Mesenchymal stem cell (in vitro differentiated cells and primary cell): ENCODE measurements around the gene TIPRL.
"Not testable (repeated sequence)": the region's sequence is repeated elsewhere in the genome, so short reads cannot be mapped to it uniquely, and the experiment has no call there.

Source experiments
- DNase-seq: peaks from one replicate; pipeline ENCODE4 v3.0.0-alpha.2; 2013
- H2AFZ ChIP-seq: one replicate; pipeline ENCODE4 v1.6.1; 2013; ENCODE audit warnings: low read depth, mild to moderate bottlenecking, control low read depth, inconsistent platforms, low read length, moderate library complexity
- H2AK5ac ChIP-seq: 2 replicates; pipeline ENCODE4 v1.6.1; 2013; ENCODE audit warnings: low read length, moderate library complexity, mild to moderate bottlenecking, inconsistent platforms; ENCODE audit not compliant: severe bottlenecking
- H2BK120ac ChIP-seq: one replicate; pipeline ENCODE4 v1.6.1; 2013; ENCODE audit warnings: low read depth, mild to moderate bottlenecking, inconsistent platforms, low read length, moderate library complexity
- H2BK12ac ChIP-seq, 2 experiments: one replicate each; pipeline ENCODE4 v1.6.1; 2013; ENCODE audit warnings: inconsistent platforms in 2 of 2, low read length in 2 of 2, mild to moderate bottlenecking in 2 of 2, moderate library complexity in 2 of 2, control low read depth in 1 of 2
- H2BK15ac ChIP-seq: one replicate; pipeline ENCODE4 v1.6.1; 2013; ENCODE audit warnings: mild to moderate bottlenecking, low read depth, inconsistent platforms; ENCODE audit not compliant: poor library complexity, severe bottlenecking
- H2BK5ac ChIP-seq: 2 replicates; pipeline ENCODE4 v1.6.1; 2013; ENCODE audit warnings: low read depth, mild to moderate bottlenecking, low read length, control low read depth, inconsistent platforms; ENCODE audit not compliant: poor library complexity, severe bottlenecking
- H3K14ac ChIP-seq, 2 experiments: one replicate each; pipeline ENCODE4 v1.6.1; 2013; ENCODE audit warnings: inconsistent platforms in 2 of 2, low read length in 2 of 2, control low read depth in 1 of 2, mild to moderate bottlenecking in 1 of 2, moderate library complexity in 1 of 2
- H3K18ac ChIP-seq, 2 experiments: one replicate each; pipeline ENCODE4 v1.6.1; 2013; ENCODE audit warnings: inconsistent platforms in 2 of 2, low read length in 2 of 2, control low read depth in 1 of 2, low read depth in 1 of 2, mild to moderate bottlenecking in 1 of 2
- H3K23ac ChIP-seq, 2 experiments: one replicate each; pipeline ENCODE4 v1.6.1; 2013; ENCODE audit warnings: inconsistent platforms in 2 of 2, low read length in 2 of 2, mild to moderate bottlenecking in 2 of 2, moderate library complexity in 2 of 2, control low read depth in 1 of 2
- H3K27ac ChIP-seq: 2 replicates; pipeline ENCODE4 v1.5.1; 2013; ENCODE audit warnings: mild to moderate bottlenecking, moderate library complexity, low read length, control low read depth, inconsistent platforms; ENCODE audit not compliant: poor library complexity, severe bottlenecking
- H3K27me3 ChIP-seq, 2 experiments: 2 replicates each; pipeline versions ENCODE4 v1.6.1 to v1.7.0; 2013; ENCODE audit warnings: low read length in 2 of 2, mild to moderate bottlenecking in 2 of 2, moderate library complexity in 2 of 2, control low read depth in 1 of 2, inconsistent platforms in 1 of 2; ENCODE audit not compliant: control insufficient read depth in 1 of 2, insufficient read depth in 1 of 2
- H3K36me3 ChIP-seq, 2 experiments: 2 replicates each; pipeline versions ENCODE4 v1.6.1 to v1.7.0; 2013; ENCODE audit warnings: low read length in 2 of 2, control low read depth in 1 of 2, inconsistent platforms in 1 of 2, low read depth in 1 of 2, mild to moderate bottlenecking in 1 of 2; ENCODE audit not compliant: insufficient read depth in 2 of 2, control insufficient read depth in 1 of 2
- H3K4ac ChIP-seq, 2 experiments: one replicate each; pipeline ENCODE4 v1.6.1; 2013; ENCODE audit warnings: inconsistent platforms in 2 of 2, low read length in 2 of 2, mild to moderate bottlenecking in 2 of 2, moderate library complexity in 2 of 2, control low read depth in 1 of 2, low read depth in 1 of 2
- H3K4me1 ChIP-seq: 2 replicates; pipeline ENCODE4 v1.6.1; 2013; ENCODE audit warnings: low read depth, low read length, control low read depth; ENCODE audit not compliant: control insufficient read depth, insufficient read depth
- H3K4me2 ChIP-seq: 2 replicates; pipeline ENCODE4 v1.6.1; 2013; ENCODE audit warnings: low read length, mild to moderate bottlenecking, inconsistent platforms; ENCODE audit not compliant: poor library complexity, severe bottlenecking
- H3K4me3 ChIP-seq, 2 experiments: 2 replicates each; pipeline versions ENCODE4 v1.5.1 to v1.7.0; 2013; ENCODE audit warnings: low read length in 2 of 2, mild to moderate bottlenecking in 2 of 2, control low read depth in 1 of 2, low read depth in 1 of 2; ENCODE audit not compliant: insufficient read depth in 1 of 2
- H3K79me1 ChIP-seq: replicated peaks from 2 replicates; pipeline ENCODE4 v1.6.1; 2013; ENCODE audit warnings: mild to moderate bottlenecking, control low read depth, low read length, inconsistent platforms; ENCODE audit not compliant: poor library complexity, severe bottlenecking
- H3K9ac ChIP-seq: 2 replicates; pipeline ENCODE4 v1.7.0; 2013; ENCODE audit warnings: mild to moderate bottlenecking, low read length, moderate library complexity
- H3K9me3 ChIP-seq: 2 replicates; pipeline ENCODE4 v1.7.0; 2013; ENCODE audit warnings: mild to moderate bottlenecking, low read length; ENCODE audit not compliant: control insufficient read depth
- H4K8ac ChIP-seq: one replicate; pipeline ENCODE4 v1.6.1; 2013; ENCODE audit warnings: inconsistent platforms, mild to moderate bottlenecking, low read length, moderate library complexity
- H4K91ac ChIP-seq: one replicate; pipeline ENCODE4 v1.6.1; 2013; ENCODE audit warnings: mild to moderate bottlenecking, low read length, inconsistent platforms
- WGBS: methylation state at CpG from one replicate; pipeline ENCODE4 v1.1.7; 2013; ENCODE audit warnings: mixed read lengths; 5-methylcytosine and 5-hydroxymethylcytosine counted together

TIPRL gene

GRCh38 chr1:168199056-168199455 is 20.3 kb downstream of the TIPRL start:
- Histone ChIP-seq H3K23ac (no peak overlapping the region), H3K9me3 (no peaks in the 10 kb centered on the region), H3K18ac (no peak overlapping the region), H4K8ac (no peak overlapping the region), H2AFZ (no peak overlapping the region), H3K4me1 (peaks cover 3% of the 10 kb centered on the region), H3K27ac (no peak overlapping the region), H3K36me3 (peaks cover 3 to 66% of the 10 kb centered on the region in 2 experiments), H2BK5ac (no peak overlapping the region), H2BK15ac (no peak overlapping the region), H3K14ac (no peak overlapping the region), H3K4me3 (no peak overlapping the region), H2BK120ac (no peak overlapping the region), H3K27me3 (no peaks in the 10 kb centered on the region), H3K9ac (no peak overlapping the region), H3K4ac (no peak overlapping the region), H2BK12ac (no peak overlapping the region), H4K91ac (no peak overlapping the region), H3K79me1 (peaks cover 8% of the 10 kb centered on the region), H3K4me2 (no peak overlapping the region), H2AK5ac (no peak overlapping the region)
- no CpG with 5 or more reads among the region's 3 CpGs for WGBS
- DNase-seq = no peak

- Histone ChIP-seq H2BK5ac (no peak overlapping the region), H3K4ac (no peak overlapping the region), H4K8ac (no peak overlapping the region), H3K4me3 (no peak overlapping the region), H3K9ac (peak overlapping the region; percentile 63), H3K9me3 (no peaks in the 10 kb centered on the region), H3K4me1 (no peaks in the 10 kb centered on the region), H2AFZ (peak overlapping the region; percentile 27), H2BK12ac (no peak overlapping the region), H3K14ac (no peak overlapping the region), H3K27ac (peak overlapping the region; percentile 14), H3K27me3 (no peaks in the 10 kb centered on the region), H2BK15ac (no peak overlapping the region), H2BK120ac (no peak overlapping the region), H3K23ac (no peak overlapping the region), H2AK5ac (no peak overlapping the region), H3K79me1 (no peaks in the 10 kb centered on the region), H4K91ac (no peak overlapping the region), H3K18ac (no peak overlapping the region), H3K36me3 (peaks cover 0 to 32% of the 10 kb centered on the region in 2 experiments), H3K4me2 (no peak overlapping the region)
- DNase-seq = peak; percentile 38
- WGBS = no CpG with 5 or more reads among the region's 1 CpG
These were observed 24.3 kb downstream of the TIPRL start for GRCh38 chr1:168202941-168203654.

DNA sequence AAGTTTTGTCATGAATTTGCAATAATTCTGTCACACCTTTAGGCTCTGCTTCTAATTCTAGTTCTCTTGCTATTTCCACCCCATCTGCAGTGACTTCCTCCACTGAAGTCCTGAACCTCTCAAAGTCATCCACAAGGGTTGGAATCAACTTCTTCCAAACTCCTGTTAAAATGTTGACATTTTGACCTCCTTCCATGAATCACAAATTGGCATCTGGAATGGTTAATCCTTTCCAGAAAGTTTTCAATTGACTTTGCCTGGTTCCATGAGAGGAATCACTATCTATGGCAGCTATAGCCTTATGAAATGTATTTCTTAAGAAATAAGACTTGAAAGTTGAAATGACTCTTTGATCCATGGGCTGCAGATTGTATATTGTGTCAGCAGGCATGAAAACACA is 27.3 kb downstream of the TIPRL start:
- H2BK120ac ChIP-seq = no peak overlapping the region
- no peak overlapping the region for H2AK5ac ChIP-seq

DNA sequence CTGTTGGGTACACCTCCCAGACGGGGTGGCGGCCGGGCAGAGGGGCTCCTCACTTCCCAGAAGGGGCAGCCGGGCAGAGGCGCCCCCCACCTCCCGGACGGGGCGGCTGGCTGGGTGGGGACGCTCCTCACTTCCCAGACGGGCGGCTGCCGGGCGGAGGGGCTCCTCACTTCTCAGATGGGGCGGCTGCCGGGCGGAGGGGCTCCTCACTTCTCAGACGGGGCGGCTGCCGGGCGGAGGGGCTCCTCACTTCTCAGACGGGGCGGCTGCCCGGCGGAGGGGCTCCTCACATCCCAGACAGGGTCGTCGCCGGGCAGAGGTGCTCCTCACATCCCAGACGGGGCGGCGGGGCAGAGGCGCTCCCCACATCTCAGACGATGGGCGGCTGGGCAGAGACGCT is 28.9 kb downstream of the TIPRL start:
- H3K27me3 ChIP-seq, H3K4me2 ChIP-seq, H3K9me3 ChIP-seq, H3K36me3 ChIP-seq, H3K14ac ChIP-seq, H3K23ac ChIP-seq, H2BK15ac ChIP-seq, H3K27ac ChIP-seq, H2AFZ ChIP-seq, H2BK5ac ChIP-seq, H3K4ac ChIP-seq, H3K18ac ChIP-seq, H2BK12ac ChIP-seq, DNase-seq, H4K8ac ChIP-seq, H4K91ac ChIP-seq, H3K9ac ChIP-seq, H3K4me1 ChIP-seq, H3K4me3 ChIP-seq, H2BK120ac ChIP-seq, H2AK5ac ChIP-seq, H3K79me1 ChIP-seq: not testable (repeated sequence)
- WGBS = 96% methylated on average over 22 of the region's 34 CpGs

More for the DNA sequence above, 27.3 kb downstream of the TIPRL start:
- no peak overlapping the region for H2BK15ac ChIP-seq
- no peak overlapping the region for H3K23ac ChIP-seq
- no peak overlapping the region for H3K4me2 ChIP-seq
- H3K4me3 ChIP-seq = no peak overlapping the region
- H3K14ac ChIP-seq = no peak overlapping the region
- H4K91ac ChIP-seq = no peak overlapping the region
- no peaks in the 10 kb centered on the region for H3K4me1 ChIP-seq
- no peak for DNase-seq
- H3K27ac ChIP-seq = no peak overlapping the region
- no peak overlapping the region for H2BK12ac ChIP-seq
- peaks cover 0 to 5% of the 10 kb centered on the region in 2 experiments for H3K36me3 ChIP-seq
- H3K4ac ChIP-seq = no peak overlapping the region
- no peaks in the 10 kb centered on the region for H3K79me1 ChIP-seq
- H4K8ac ChIP-seq = no peak overlapping the region
- peaks cover 2% of the 10 kb centered on the region for H3K9me3 ChIP-seq
- no peak overlapping the region for H2BK5ac ChIP-seq
- no peak overlapping the region for H3K18ac ChIP-seq
- no peak overlapping the region for H3K9ac ChIP-seq
- no peaks in the 10 kb centered on the region for H3K27me3 ChIP-seq
- no peak overlapping the region for H2AFZ ChIP-seq
